ENCODE data around the gene CACNA1C. TPM values are rescaled to one million over a fixed set of nuclear protein-coding genes. Genes with fewer than 3 reads are reported as not detected.

The CACNA1C gene
- total and polyA plus RNA-seq, 10 of the 15 experiments (the other 5 are each of a cell fraction or from before 2014, with no cell fraction given), result under 0.01 to 0.15 (median 0.09) TPM; not detected in 5

DNA sequence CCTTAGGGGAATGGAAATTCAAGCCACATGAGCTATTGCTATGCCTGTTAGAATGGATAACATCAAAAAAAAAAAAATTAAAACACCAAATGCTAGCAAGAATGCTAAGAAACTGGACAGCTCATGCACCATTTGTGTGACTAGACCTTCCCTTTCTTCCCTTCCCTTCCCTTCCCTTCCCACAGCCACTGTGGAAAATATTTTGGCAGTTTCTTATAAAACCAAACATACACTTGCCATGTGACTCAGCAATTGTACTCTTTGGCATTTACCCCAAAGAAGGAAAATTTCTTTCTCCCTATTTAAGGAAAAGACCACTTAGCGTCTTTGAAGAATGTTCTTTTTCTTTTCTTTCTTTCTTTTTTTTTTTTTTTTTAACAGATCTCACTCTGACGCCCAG, 692.9 kb downstream of the CACNA1C start (continued):
- TF ChIP-seq STAT1 (conservative IDR thresholded peaks at IDR 0.05) (no peak), RBBP5 (conservative IDR thresholded peaks at IDR 0.05) (no peak)

Other genes starting within 250 kb of the CACNA1C start
- gene LRTM2, start 232.4 kb upstream of the CACNA1C start, total RNA-seq (2014; rRNA removed), result not detected in 2 replicates
- not detected in 2 replicates for gene LRTM2, start 232.4 kb upstream of the CACNA1C start, total RNA-seq (2014; rRNA removed; fragmentation: Illumina TruSeq; extraction: Trizol)
- gene LRTM2, start 232.4 kb upstream of the CACNA1C start, total RNA-seq (2021), result not detected in 2 replicates
- gene LRTM2, start 232.4 kb upstream of the CACNA1C start, polyA plus RNA-seq (2011; rRNA removed), result 0.05 TPM in 1 of 2 replicates, not detected in the other
- gene LRTM2, start 232.4 kb upstream of the CACNA1C start, polyA plus RNA-seq (2014; fragmentation: Illumina TruSeq; extraction: Trizol), result not detected in 2 replicates
- gene LRTM2, start 232.4 kb upstream of the CACNA1C start, polyA plus RNA-seq (2014; fragmentation: Nextera tagmentation; extraction: Ambion mirVana), result not detected
- not detected in 2 replicates for gene LRTM2, start 232.4 kb upstream of the CACNA1C start, polyA plus RNA-seq (2014; rRNA removed)
- gene LRTM2, start 232.4 kb upstream of the CACNA1C start, polyA plus RNA-seq (2016; fragmentation: Nextera tagmentation; extraction: Ambion mirVana), result not detected
- gene CACNA2D4, start 134.3 kb upstream of the CACNA1C start, total RNA-seq (2014; rRNA removed), result 0.73 and 0.76 TPM in 2 replicates
- 0.49 and 0.51 TPM in 2 replicates for gene CACNA2D4, start 134.3 kb upstream of the CACNA1C start, total RNA-seq (2014; rRNA removed; fragmentation: Illumina TruSeq; extraction: Trizol)
- gene CACNA2D4, start 134.3 kb upstream of the CACNA1C start, total RNA-seq (2021), result 0.64 and 1.1 TPM in 2 replicates
- 0.94 and 1.0 TPM in 2 replicates for gene CACNA2D4, start 134.3 kb upstream of the CACNA1C start, polyA plus RNA-seq (2011; rRNA removed)
- gene CACNA2D4, start 134.3 kb upstream of the CACNA1C start, polyA plus RNA-seq (2014; fragmentation: Illumina TruSeq; extraction: Trizol), result 0.44 and 0.50 TPM in 2 replicates
- under 1 TPM; 0.03 to 0.20 TPM for gene CACNA2D4, start 134.3 kb upstream of the CACNA1C start, polyA plus RNA-seq (2014; fragmentation: Nextera tagmentation; extraction: Ambion mirVana)
- gene CACNA2D4, start 134.3 kb upstream of the CACNA1C start, polyA plus RNA-seq (2014; rRNA removed), result 0.86 and 1.2 TPM in 2 replicates
- gene CACNA2D4, start 134.3 kb upstream of the CACNA1C start, polyA plus RNA-seq (2016; fragmentation: Nextera tagmentation; extraction: Ambion mirVana), result 1 to 10 TPM in 1 of 2 experiments, under 1 TPM in 1; 0.66 to 1.0 TPM
- gene DCP1B, start 48.5 kb upstream of the CACNA1C start, total RNA-seq (2014; rRNA removed), result 12.6 and 12.7 TPM in 2 replicates
- gene DCP1B, start 48.5 kb upstream of the CACNA1C start, total RNA-seq (2014; rRNA removed; fragmentation: Illumina TruSeq; extraction: Trizol), result 11.7 and 12.3 TPM in 2 replicates
- 11.2 and 12.6 TPM in 2 replicates for gene DCP1B, start 48.5 kb upstream of the CACNA1C start, total RNA-seq (2021)
- gene DCP1B, start 48.5 kb upstream of the CACNA1C start, polyA plus RNA-seq (2011; rRNA removed), result 22.7 and 23.6 TPM in 2 replicates
- gene DCP1B, start 48.5 kb upstream of the CACNA1C start, polyA plus RNA-seq (2014; fragmentation: Illumina TruSeq; extraction: Trizol), result 17.9 and 20.4 TPM in 2 replicates
- 1 to 10 TPM; 1.3 to 2.2 TPM for gene DCP1B, start 48.5 kb upstream of the CACNA1C start, polyA plus RNA-seq (2014; fragmentation: Nextera tagmentation; extraction: Ambion mirVana)
- gene DCP1B, start 48.5 kb upstream of the CACNA1C start, polyA plus RNA-seq (2014; rRNA removed), result 17.2 and 18.8 TPM in 2 replicates
- gene DCP1B, start 48.5 kb upstream of the CACNA1C start, polyA plus RNA-seq (2016; fragmentation: Nextera tagmentation; extraction: Ambion mirVana), result 10 to 100 TPM; 23.3 to 23.4 TPM

Data from GM12878 (cell line).